ENCODE results near the gene ARTN. TPM values are rescaled to one million over a fixed set of nuclear protein-coding genes. Genes with fewer than 3 reads are reported as not detected.

Gene ARTN
- total RNA-seq, 2 experiments from 2014 or later: 0.26 to 0.48 TPM

GRCh38 chr1:43973981-43974442 is 40.4 kb downstream of the ARTN start:
- Mint-ChIP-seq H3K36me3 (ENCODE audit: low read depth) (peaks cover 56% of the 10 kb centered on the region), H3K9me3 (ENCODE audit: low read depth) (no peaks in the 10 kb centered on the region), H3K27me3 (no peaks in the 10 kb centered on the region), H3K4me3 (peak overlapping the region; percentile 81), H3K4me1 (peaks cover 54% of the 10 kb centered on the region), H3K27ac (peak overlapping the region; percentile 88)
- ChIA-PET POLR2A (no interaction called here), CTCF (interaction anchor here (0.5 to 1.1 kb wide), 2 partner anchors 25 to 344 kb away, joined by 3 read pairs; no protein-coding TSS in a partner anchor)
- DNase-seq (no peak), ATAC-seq (no peak)
- intact Hi-C loops (cut with DNase I, micrococcal nuclease): loop anchor here (1.0 to 5.0 kb wide), 13 partner anchors 17 to 1518 kb away; partner anchors contain the start of genes CCDC24 (in 2 of the 2), IPO13 (in 2 of the 2), CFAP57 (in 1 of the 2) and EBNA1BP2 (in 1 of the 2)

- ChIA-PET POLR2A (interaction anchor here (0.7 to 0.9 kb wide), 2 partner anchors 10 to 325 kb away, joined by 3 read pairs; partner anchors contain the start of gene KDM4A), CTCF (interaction anchor here (0.5 to 1.5 kb wide), 5 partner anchors 24 to 445 kb away, joined by 3 to 6 read pairs (median 3); no protein-coding TSS in a partner anchor)
- Mint-ChIP-seq H3K27me3 (no peaks in the 10 kb centered on the region), H3K4me1 (peaks cover 48% of the 10 kb centered on the region), H3K9me3 (ENCODE audit: low read depth) (no peaks in the 10 kb centered on the region), H3K36me3 (ENCODE audit: low read depth) (peaks cover 57% of the 10 kb centered on the region), H3K4me3 (peak within 1 kb of the TSS; percentile 81), H3K27ac (peak within 1 kb of the TSS; percentile 88)
- ATAC-seq (peak; percentile 76), DNase-seq (peak; percentile 99)
- intact Hi-C loops (cut with DNase I, micrococcal nuclease): loop anchor here (1.0 to 5.0 kb wide), 15 partner anchors 16 to 1518 kb away; partner anchors contain the start of genes CCDC24 (in 2 of the 2), IPO13 (in 2 of the 2), CFAP57 (in 1 of the 2) and DMAP1 (in 1 of the 2)
Observed at GRCh38 chr1:43974443-43975248, 41.0 kb downstream of the ARTN start, which contains the start of gene ATP6V0B. Gene ATP6V0B, plus strand, starts transcription at chr1:43974960. Its CDS starts 81 bp downstream, at chr1:43975041.

- ChIA-PET POLR2A (interaction anchor here (0.6 to 0.9 kb wide), 3 partner anchors 11 to 325 kb away, joined by 3 read pairs; partner anchors contain the start of gene KDM4A), CTCF (interaction anchor here (1.0 to 1.5 kb wide), 5 partner anchors 29 to 445 kb away, joined by 3 to 6 read pairs (median 4); partner anchors contain the start of genes ARTN and IPO13)
- peaks cover 57% of the 10 kb centered on the region for H3K36me3 Mint-ChIP-seq (ENCODE audit: low read depth)
- peak overlapping the region; percentile 81 for H3K4me3 Mint-ChIP-seq
- DNase-seq (peak; percentile 45), ATAC-seq (peak; percentile 3)
- intact Hi-C loops (cut with DNase I, micrococcal nuclease): loop anchor here (2.0 to 5.0 kb wide), 3 partner anchors 15 to 523 kb away; partner anchors contain the start of genes CCDC24 (in 1 of the 2), DMAP1 (in 1 of the 2) and HYI (in 1 of the 2)
- H3K27me3 Mint-ChIP-seq: peaks cover 2% of the 10 kb centered on the region
- H3K9me3 Mint-ChIP-seq (ENCODE audit: low read depth): no peaks in the 10 kb centered on the region
- H3K27ac Mint-ChIP-seq: peak overlapping the region; percentile 63
- H3K4me1 Mint-ChIP-seq: peaks cover 50% of the 10 kb centered on the region
Observed at GRCh38 chr1:43975249-43975961, 41.8 kb downstream of the ARTN start.

- DNase-seq (no peak), ATAC-seq (no peak)
- Mint-ChIP-seq H3K27ac (peak overlapping the region; percentile 16), H3K9me3 (ENCODE audit: low read depth) (no peaks in the 10 kb centered on the region), H3K36me3 (ENCODE audit: low read depth) (peaks cover 59% of the 10 kb centered on the region), H3K4me1 (peaks cover 49% of the 10 kb centered on the region), H3K4me3 (peak overlapping the region; percentile 81), H3K27me3 (peaks cover 5% of the 10 kb centered on the region)
- intact Hi-C loops (cut with DNase I, micrococcal nuclease): loop anchor here in 1 of 2 experiments (5.0 kb wide), 2 partner anchors 236 to 524 kb away; partner anchors contain the start of genes DMAP1 and HYI
- ChIA-PET POLR2A (interaction anchor here (0.6 kb wide), 1 partner anchor 16 kb away, joined by 3 read pairs; no protein-coding TSS in a partner anchor), CTCF (interaction anchor here (1.1 to 1.4 kb wide), 3 partner anchors 29 to 72 kb away, joined by 3 to 6 read pairs (median 4); partner anchors contain the start of genes ARTN and IPO13)
Observed at GRCh38 chr1:43976045-43976444, 42.4 kb downstream of the ARTN start.

- intact Hi-C loops (cut with DNase I, micrococcal nuclease): loop anchor here in 1 of 2 experiments (5.0 kb wide), 2 partner anchors 235 to 525 kb away; partner anchors contain the start of genes DMAP1 and HYI
- DNase-seq (no peak), ATAC-seq (no peak)
- peaks cover 56% of the 10 kb centered on the region for H3K36me3 Mint-ChIP-seq (ENCODE audit: low read depth)
- POLR2A ChIA-PET: no interaction called here
- H3K9me3 Mint-ChIP-seq (ENCODE audit: low read depth): no peaks in the 10 kb centered on the region
- H3K4me3 Mint-ChIP-seq: peak overlapping the region; percentile 3
- CTCF ChIA-PET: interaction anchor here (1.1 kb wide), 1 partner anchor 71 kb away, joined by 5 read pairs; no protein-coding TSS in a partner anchor
- H3K4me1 Mint-ChIP-seq: peaks cover 46% of the 10 kb centered on the region
- H3K27me3 Mint-ChIP-seq: peaks cover 5% of the 10 kb centered on the region
- no peak overlapping the region for H3K27ac Mint-ChIP-seq
Observed at GRCh38 chr1:43976890-43977289, 43.3 kb downstream of the ARTN start.

- no peak for DNase-seq
- no peak for ATAC-seq
- Mint-ChIP-seq H3K4me3 (peak overlapping the region; percentile 74), H3K9me3 (ENCODE audit: low read depth) (no peaks in the 10 kb centered on the region), H3K27me3 (peaks cover 5% of the 10 kb centered on the region), H3K27ac (no peak overlapping the region), H3K36me3 (ENCODE audit: low read depth) (peaks cover 50% of the 10 kb centered on the region), H3K4me1 (peaks cover 46% of the 10 kb centered on the region)
- ChIA-PET CTCF (interaction anchor here (0.6 to 1.3 kb wide), 4 partner anchors 27 to 70 kb away, joined by 3 to 5 read pairs (median 4); no protein-coding TSS in a partner anchor), POLR2A (interaction anchor here (0.6 kb wide), 1 partner anchor 51 kb away, joined by 5 read pairs; no protein-coding TSS in a partner anchor)
- intact Hi-C loops (cut with DNase I, micrococcal nuclease): loop anchor here in 1 of 2 experiments (5.0 kb wide), 2 partner anchors 235 to 525 kb away; partner anchors contain the start of genes DMAP1 and HYI
Observed at GRCh38 chr1:43977376-43978263, 44.0 kb downstream of the ARTN start.

GRCh38 chr1:43978264-43978550 is 44.6 kb downstream of the ARTN start:
- Mint-ChIP-seq H3K27me3 (peaks cover 5% of the 10 kb centered on the region), H3K27ac (no peak overlapping the region), H3K9me3 (ENCODE audit: low read depth) (no peaks in the 10 kb centered on the region), H3K36me3 (ENCODE audit: low read depth) (peaks cover 48% of the 10 kb centered on the region), H3K4me1 (peaks cover 46% of the 10 kb centered on the region), H3K4me3 (peak overlapping the region; percentile 74)
- ChIA-PET CTCF (interaction anchor here (0.6 to 1.3 kb wide), 3 partner anchors 27 to 46 kb away, joined by 3 to 4 read pairs (median 3); no protein-coding TSS in a partner anchor), POLR2A (interaction anchor here (0.6 kb wide), 1 partner anchor 50 kb away, joined by 5 read pairs; no protein-coding TSS in a partner anchor)
- intact Hi-C loops (cut with DNase I, micrococcal nuclease): loop anchor here in 1 of 2 experiments (5.0 kb wide), 2 partner anchors 234 to 526 kb away; partner anchors contain the start of genes DMAP1 and HYI
- no peak for DNase-seq
- ATAC-seq: no peak

GRCh38 chr1:43978551-43979260 is 45.1 kb downstream of the ARTN start, which contains the start of gene B4GALT2:
Gene B4GALT2, plus strand, starts transcription at chr1:43979210. Its CDS starts 1,951 bp downstream, at chr1:43981161.
- ChIA-PET POLR2A (interaction anchor here (0.6 kb wide), 1 partner anchor 50 kb away, joined by 5 read pairs; no protein-coding TSS in a partner anchor), CTCF (interaction anchor here (1.1 to 1.3 kb wide), 2 partner anchors 26 to 46 kb away, joined by 3 read pairs; no protein-coding TSS in a partner anchor)
- ATAC-seq: no peak

GRCh38 chr1:43979261-43979527 is 45.6 kb downstream of the ARTN start:
- POLR2A ChIA-PET: no interaction called here
- CTCF ChIA-PET: no interaction called here
- Mint-ChIP-seq H3K9me3 (ENCODE audit: low read depth) (no peaks in the 10 kb centered on the region), H3K4me1 (peaks cover 37% of the 10 kb centered on the region), H3K36me3 (ENCODE audit: low read depth) (peaks cover 42% of the 10 kb centered on the region), H3K27ac (no peak overlapping the region), H3K27me3 (peaks cover 5% of the 10 kb centered on the region), H3K4me3 (no peak overlapping the region)
- DNase-seq (no peak), ATAC-seq (no peak)
- intact Hi-C loops (cut with DNase I, micrococcal nuclease): loop anchor here in 1 of 2 experiments (1.0 to 5.0 kb wide), 4 partner anchors 51 to 527 kb away; partner anchors contain the start of genes DMAP1, HYI and ST3GAL3

More at GRCh38 chr1:43978551-43979260, 45.1 kb downstream of the ARTN start, which contains the start of gene B4GALT2:
- peak within 1 kb of the TSS; percentile 84 for H3K4me3 Mint-ChIP-seq
- peak within 1 kb of the TSS; percentile 76 for H3K27ac Mint-ChIP-seq
- intact Hi-C loops (cut with DNase I, micrococcal nuclease): loop anchor here in 1 of 2 experiments (1.0 to 5.0 kb wide), 4 partner anchors 52 to 526 kb away; partner anchors contain the start of genes DMAP1, HYI and ST3GAL3
- DNase-seq: peak; percentile 65
- H3K9me3 Mint-ChIP-seq (ENCODE audit: low read depth): no peaks in the 10 kb centered on the region
- peaks cover 5% of the 10 kb centered on the region for H3K27me3 Mint-ChIP-seq
- H3K4me1 Mint-ChIP-seq: peaks cover 42% of the 10 kb centered on the region
- H3K36me3 Mint-ChIP-seq (ENCODE audit: low read depth): peaks cover 46% of the 10 kb centered on the region
